ENCODE measurements around the gene LILRB5.
"Not testable (repeated sequence)": the region's sequence is repeated elsewhere in the genome, so short reads cannot be mapped to it uniquely, and the experiment has no call there.

Gene LILRB5

GRCh38 chr19:54240372-54241336 is 16.4 kb downstream of the LILRB5 start:
- not testable (repeated sequence) for DNase-seq

DNA sequence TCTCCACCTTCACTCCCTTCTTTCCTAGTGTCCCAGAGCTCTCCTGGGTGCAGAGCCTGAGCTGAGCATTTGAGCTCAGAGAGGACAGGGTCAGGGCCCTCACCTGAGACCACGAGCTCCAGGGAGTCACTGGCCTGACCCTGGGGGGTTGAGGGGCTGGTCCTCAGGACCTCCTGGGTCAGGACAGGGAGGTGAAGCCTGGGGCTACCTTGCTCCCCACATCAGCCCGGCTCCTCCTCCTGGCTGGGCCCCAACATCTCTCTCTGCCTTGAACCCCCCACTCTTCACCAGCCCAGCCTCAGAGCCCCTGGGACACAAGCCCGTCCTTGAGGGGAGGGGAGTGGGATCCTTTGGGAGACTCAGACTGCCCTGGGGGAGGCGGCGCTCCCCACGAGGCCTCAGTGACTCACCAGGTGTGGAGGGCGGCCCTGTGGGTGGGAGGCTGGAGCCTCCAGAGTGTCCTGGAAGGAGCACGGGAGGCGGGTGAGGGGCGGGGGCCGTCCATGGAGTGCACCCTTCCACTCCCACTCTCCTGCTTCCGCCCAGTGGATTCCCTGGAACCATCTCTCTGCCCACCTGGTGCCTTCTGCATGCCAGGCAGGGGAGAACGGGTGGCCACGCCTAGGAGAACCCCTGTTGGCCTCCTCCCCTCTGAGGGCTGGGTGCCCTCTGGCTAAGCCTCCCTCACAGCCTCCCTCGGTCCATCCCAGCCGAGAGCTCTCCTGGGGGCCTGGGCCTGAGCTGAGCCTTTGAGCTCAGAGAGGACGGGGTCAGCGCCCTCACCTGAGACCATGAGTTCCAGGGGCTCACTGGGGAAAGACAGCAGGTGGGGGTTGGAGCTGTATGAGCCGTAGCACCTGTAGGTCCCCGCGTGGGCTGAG is 17.3 kb downstream of the LILRB5 start:
- not testable (repeated sequence) for DNase-seq

DNA sequence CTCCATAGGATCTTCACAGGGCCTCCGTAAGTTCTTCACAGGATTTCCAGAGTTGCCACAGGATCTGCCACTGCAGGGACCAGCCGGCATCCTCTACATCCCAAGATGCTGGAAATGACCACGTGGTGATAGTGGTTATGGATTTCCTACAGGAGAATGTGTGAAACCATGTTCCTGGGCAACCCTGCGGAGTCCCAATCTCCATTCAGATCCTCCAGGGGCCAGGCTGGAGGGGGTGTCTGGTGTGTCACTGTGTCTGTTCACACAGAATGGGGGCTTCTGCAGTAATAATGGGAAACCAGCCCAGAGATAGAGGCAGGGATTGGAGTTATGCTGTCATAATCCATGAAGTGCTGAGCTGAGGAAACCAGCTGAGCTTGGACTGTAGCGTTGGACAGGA is 23.1 kb downstream of the LILRB5 start:
- DNase-seq = no peak

GRCh38 chr19:54231077-54231931 is 25.8 kb downstream of the LILRB5 start:
- DNase-seq = peak; percentile 91 to 97

- no peak for DNase-seq
Observed at GRCh38 chr19:54230031-54230430, 27.0 kb downstream of the LILRB5 start.

DNA sequence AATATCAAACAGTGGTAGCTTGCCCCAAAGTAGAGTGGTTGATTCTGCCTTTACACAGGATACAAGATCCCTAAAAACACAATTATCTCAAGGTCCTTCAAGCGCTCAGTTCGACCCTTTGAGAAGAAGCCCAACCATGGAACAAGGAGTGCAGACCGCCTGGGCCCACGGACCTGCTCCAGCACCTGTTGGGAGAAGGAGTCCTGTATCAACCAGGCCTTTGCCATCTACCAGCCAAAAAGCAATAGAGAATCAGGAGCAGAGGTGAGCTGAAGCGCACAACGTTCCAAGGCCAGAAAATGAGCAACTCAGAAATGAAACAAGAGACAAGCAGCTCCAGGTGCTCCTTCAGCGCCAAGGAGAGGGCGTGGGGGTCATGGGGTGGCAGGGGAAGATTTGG is 27.9 kb downstream of the LILRB5 start:
- no peak for DNase-seq

GRCh38 chr19:54224619-54225018 is 32.5 kb downstream of the LILRB5 start:
- DNase-seq = not testable (repeated sequence)

GRCh38 chr19:54223937-54224281 is 33.2 kb downstream of the LILRB5 start:
- DNase-seq = not testable (repeated sequence)

DNA sequence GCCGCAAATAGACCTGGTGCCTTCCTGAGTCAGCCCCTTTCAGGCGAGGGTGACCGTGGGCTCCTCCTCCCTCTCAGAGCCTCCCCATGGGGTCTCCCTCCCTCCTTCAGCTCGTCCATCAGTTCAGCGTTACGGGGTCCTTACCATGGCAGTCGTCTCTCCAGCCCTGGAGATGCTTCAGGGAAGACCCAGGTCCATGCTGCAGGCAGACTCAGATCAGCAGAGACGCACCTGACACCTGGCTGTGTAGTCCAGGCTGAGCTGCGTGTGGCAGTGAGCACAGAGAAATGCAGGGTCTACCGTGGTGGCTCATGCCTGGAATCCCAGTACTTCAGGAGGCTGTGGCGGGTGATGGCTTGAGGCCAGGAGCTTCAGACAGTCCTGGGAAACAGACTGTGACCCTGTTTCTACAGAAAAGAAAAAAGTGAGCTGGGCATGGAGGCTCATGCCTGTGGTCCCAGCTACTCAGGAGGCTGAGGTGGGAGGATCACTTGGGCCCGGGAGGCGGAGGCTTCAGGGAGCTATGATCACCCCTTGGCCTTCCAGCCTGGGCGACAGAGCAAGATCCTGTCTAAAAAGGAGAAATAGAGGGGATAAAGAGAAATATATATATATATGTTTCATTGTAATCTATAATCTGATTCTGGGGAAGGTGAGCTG is 33.7 kb downstream of the LILRB5 start:
- DNase-seq = not testable (repeated sequence)

DNA sequence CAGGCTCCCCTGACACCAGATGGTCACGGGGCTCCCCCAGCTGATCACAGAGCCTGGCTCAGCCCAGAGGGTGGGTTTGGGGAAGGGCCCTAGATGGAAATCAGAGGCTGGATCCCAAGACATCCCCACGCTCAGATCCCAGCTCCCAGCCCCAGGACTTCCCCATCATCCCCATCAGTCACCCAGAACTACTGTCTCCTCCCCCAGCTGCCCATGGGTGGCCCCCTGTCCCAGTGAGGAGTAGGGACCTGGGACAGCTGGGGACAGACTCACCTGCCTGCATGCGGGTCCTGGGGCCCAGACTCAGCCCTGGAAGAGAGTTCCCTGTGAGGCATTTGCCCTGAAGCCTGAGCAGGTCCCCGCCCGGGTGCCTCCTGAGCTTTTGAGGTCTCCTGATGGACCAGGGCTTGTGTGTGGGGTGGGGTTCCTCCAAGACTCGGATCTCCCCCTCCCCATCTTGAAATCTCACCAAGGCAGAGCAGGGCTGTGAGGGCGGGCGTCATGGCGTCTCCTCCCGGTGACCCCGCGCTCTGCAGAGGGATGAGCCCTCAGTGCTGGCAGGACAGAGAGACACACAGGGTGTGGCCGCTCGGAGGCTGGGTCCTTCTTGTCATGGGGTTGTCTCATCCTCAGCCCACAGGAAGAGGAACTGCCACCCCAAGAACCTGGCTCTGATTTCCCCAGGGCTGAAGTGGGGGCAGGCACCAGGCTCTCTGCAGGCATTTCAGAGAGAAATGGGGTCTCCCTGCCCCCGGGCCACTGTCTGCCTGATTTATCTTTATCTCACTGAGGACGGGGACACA is 34.4 kb downstream of the LILRB5 start, which contains the start of gene LILRB3:
Gene LILRB3 (minus strand): TSS at position 534 of the 803 bp plus-strand sequence. CDS start 31 bp downstream, at position 503.
- DNase-seq = not testable (repeated sequence)

DNA sequence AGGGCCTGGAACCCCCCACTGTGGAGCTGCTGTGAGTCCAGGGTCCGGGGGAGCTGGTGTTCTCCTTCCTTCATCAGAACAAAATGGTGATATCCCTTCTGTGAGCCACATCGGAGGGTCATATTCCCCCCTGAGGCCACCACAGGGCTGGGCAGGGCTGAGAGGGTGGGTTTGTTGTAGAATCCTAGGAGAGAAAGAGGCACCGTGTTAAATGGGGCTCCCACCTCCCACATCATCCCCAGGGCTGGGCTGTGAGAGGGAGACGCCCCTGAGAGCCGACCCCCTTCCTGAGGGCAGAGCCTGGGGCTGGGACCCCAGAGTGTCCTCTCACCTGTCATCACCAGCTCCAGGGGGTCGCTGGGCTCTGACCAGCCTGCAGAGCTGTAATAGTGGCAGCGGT is 35.1 kb downstream of the LILRB5 start:
- DNase-seq = not testable (repeated sequence)

DNA sequence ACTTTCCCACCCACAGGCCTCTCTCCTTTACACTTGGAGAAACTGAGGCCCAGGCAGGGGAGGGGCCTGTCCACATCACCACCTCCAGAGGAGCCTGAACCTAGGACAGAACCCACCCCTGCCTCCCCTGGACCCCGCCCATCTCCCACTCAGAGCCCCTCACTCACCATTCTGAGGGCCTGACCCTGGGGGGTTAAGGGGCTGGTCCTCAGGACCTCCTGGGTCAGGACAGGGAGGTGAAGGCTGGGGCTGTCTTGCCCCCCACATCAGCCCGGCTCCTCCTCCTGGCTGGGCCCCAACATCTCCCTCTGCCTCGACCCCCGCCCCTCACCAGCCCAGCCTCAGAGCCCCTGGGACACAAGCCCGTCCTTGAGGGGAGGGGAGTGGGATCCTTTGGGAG is 37.4 kb downstream of the LILRB5 start:
- not testable (repeated sequence) for DNase-seq

DNA sequence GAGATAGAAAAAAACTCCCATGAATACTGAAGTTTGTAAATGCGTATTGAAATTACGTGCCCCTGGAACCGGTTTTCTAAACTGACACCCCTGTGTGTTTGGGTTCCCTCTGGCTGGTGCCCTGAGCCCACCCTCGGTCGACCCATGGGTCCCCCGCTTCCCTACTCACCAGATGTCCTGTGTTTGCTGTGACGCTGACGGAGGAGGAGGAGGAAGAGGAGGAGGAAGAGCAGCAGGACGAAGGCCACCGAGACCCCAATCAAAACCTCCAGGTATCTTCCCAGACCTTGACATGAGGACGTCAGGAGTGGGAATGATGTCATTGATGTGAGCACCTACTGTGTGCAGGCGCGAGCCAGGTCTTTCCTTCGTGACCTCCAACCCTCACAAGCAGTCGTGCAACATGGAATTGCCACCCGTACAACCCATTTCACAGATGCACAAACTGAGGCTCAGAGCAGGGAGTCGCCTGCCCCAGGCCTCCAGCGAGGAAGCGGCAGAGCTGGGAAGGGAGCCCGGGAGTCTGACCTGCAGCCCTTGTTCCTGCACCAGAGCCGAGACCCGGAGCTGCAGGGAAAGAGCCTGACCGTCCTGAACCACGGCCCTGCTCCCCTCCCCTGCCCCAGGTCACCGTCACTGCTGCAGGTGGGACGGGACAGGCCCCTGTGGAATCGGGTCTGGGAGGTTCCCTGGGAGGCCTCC is 38.0 kb downstream of the LILRB5 start:
- no peak for DNase-seq

GRCh38 chr19:54218259-54218658 is 38.8 kb downstream of the LILRB5 start:
- no peak for DNase-seq

DNA sequence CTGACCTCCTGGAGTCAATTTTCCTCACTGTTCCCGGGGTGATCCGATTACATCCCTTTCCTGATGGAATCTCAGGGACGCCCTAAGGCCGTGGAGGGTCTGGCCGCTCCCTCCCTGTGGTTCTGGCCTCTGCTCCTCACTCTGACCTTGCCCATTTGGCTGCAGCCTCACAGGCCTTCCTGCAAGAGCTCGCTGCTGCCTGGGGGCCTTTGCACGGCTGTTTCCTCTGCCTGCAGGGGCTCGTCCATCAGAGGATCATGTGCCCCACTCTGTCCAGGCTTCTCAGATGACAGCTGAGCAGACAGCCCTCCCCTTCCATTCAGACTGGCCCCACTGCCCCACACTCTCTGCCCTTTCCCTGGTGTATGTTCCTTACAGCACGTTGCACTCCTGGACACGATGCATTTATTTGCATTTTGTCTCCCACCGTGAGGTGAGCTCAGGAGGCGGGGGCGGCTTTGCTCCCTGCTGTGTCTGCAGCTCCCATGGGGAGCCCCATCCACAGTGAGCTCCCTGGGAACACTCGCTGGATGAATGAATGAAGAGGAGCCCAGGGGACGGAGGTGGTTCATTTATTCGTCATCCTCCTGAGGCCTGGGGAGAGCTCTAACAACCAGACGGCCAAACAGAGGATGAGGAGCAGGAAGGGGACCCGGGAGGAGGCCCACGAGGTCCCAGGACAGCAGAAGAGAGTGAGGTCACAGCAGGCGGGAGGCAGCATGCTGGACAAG is 39.4 kb downstream of the LILRB5 start:
- DNase-seq = not testable (repeated sequence)

DNA sequence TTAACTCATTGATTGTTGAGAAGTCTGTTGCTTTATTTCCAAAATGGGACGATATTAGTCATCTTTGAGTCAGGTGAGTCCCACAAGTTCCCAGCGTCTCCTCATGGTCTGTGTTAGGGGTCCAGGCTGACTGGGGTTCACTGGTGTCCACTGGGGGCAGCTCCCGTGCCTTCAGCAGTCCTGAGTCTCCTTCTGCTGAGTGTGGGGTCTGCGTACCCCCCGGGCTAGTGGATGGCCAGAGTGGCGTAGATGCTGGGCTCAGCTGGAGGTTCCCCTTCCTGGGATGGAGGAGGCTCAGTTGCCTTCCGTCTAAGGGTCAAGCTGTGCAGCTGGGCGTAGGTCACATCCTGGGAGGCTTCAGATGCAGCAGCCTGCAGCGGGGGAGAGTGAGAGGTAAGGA is 40.2 kb downstream of the LILRB5 start:
- no peak for DNase-seq

GRCh38 chr19:54214734-54215133 is 42.3 kb downstream of the LILRB5 start:
- DNase-seq = not testable (repeated sequence)

DNA sequence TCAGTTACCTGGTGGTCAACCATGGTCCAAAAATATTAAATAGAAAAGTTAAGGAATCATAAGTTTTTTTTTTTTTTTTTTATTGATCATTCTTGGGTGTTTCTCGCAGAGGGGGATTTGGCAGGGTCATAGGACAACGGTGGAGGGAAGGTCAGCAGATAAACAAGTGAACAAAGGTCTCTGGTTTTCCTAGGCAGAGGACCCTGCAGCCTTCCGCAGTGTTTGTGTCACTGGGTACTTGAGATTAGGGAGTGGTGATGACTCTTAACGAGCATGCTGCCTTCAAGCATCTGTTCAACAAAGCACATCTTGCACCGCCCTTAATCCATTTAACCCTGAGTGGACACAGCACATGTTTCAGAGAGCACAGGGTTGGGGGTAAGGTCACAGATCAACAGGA is 42.9 kb downstream of the LILRB5 start:
- not testable (repeated sequence) for DNase-seq

DNA sequence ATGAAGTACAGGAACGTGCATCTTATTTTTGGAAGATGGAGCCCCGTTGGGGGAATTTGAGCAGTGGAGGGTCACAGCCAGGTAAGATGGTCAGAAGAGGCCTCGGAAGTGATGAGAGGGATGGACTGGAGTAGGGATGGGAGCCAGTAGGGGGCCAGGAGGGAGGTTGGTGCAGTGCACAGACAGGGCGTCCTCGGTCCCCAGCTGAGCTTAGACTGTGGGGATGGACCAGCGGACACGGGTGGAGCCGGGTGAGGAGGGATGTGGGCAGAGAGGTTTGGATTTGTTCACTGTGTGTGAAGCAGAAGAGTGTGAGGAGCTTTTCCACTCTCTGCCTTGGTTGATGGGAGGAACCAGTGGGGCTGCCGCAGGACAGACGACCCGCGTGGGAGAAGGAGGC is 45.8 kb downstream of the LILRB5 start:
- no peak for DNase-seq

Measured in stimulated activated CD4-positive, alpha-beta T cell treated with anti-CD3 and anti-CD28 coated beads, Interleukin-2, amount 100 ng/mL, for 48 hours (primary cell).